Heart left ventricle (tissue), 16 donors: ENCODE data around the gene GOLGA6A. TPM values are rescaled to one million over a fixed set of nuclear protein-coding genes. Genes with fewer than 3 reads are reported as not detected.

Experiments used
- ATAC-seq, 4 donors: fragments of 200-7000 bp; cut with Tn5 transposase; one replicate each; pipeline ENCODE4 v1.9.1; 2020 to 2022; ENCODE audit warnings: moderate library complexity in 4 of 4, mild to moderate bottlenecking in 3 of 4, moderate number of reproducible peaks in 1 of 4
- DNase-seq, 5 donors: peaks; one replicate each; pipeline ENCODE4 v3.0.0-alpha.2; 2020
- H3K27ac ChIP-seq, 12 donors: fragments of 200-600 bp; sonication (generic) in 4 of 12; one replicate each; pipeline versions ENCODE4 v1.5.0 to v1.8.0; 2016 to 2022; ENCODE audit warnings: mild to moderate bottlenecking in 2 of 12
- H3K27me3 ChIP-seq, 9 donors: fragments of 200-600 bp; sonication (generic) in 2 of 9; one replicate each; pipeline versions ENCODE4 v1.5.1 to v1.8.0; 2016 to 2022; ENCODE audit warnings: mild to moderate bottlenecking in 3 of 9
- H3K36me3 ChIP-seq, 9 donors: fragments of 200-600 bp; sonication (generic) in 2 of 9; one replicate each; pipeline versions ENCODE4 v1.5.0 to v1.8.0; 2018 to 2022; ENCODE audit warnings: mild to moderate bottlenecking in 2 of 9
- H3K4me1 ChIP-seq, 12 donors: fragments of 200-600 bp; sonication (generic) in 4 of 12; one replicate each; pipeline versions ENCODE4 v1.5.0 to v1.8.0; 2016 to 2022; ENCODE audit warnings: mild to moderate bottlenecking in 3 of 12
- H3K4me3 ChIP-seq, 12 donors: fragments of 200-600 bp; sonication (generic) in 4 of 12; one replicate each; pipeline versions ENCODE4 v1.5.0 to v1.8.0; 2017 to 2022; ENCODE audit warnings: mild to moderate bottlenecking in 9 of 12, moderate library complexity in 4 of 12
- H3K9me3 ChIP-seq, 12 donors: fragments of 200-600 bp; sonication (generic) in 4 of 12; one replicate each; pipeline versions ENCODE4 v1.5.0 to v1.8.0; 2016 to 2022; ENCODE audit warnings: mild to moderate bottlenecking in 1 of 12
- CTCF ChIP-seq, 12 donors: fragments of 200-600 bp; sonication (generic) in 4 of 12; IDR thresholded peaks; one replicate each; pipeline versions ENCODE4 v1.5.0 to v1.8.0; 2018 to 2022; ENCODE audit warnings: antibody characterized with exemption in 12 of 12, mild to moderate bottlenecking in 5 of 12
- POLR2A ChIP-seq, 2 donors: fragments of 450-650 bp; IDR thresholded peaks; one replicate each; pipeline ENCODE4 v1.6.1; 2017; ENCODE audit warnings: antibody characterized with exemption in 2 of 2, mild to moderate bottlenecking in 2 of 2, moderate library complexity in 2 of 2
- WGBS, 4 donors: extraction: QIAGEN DNeasy Blood & Tissue Kit in 2 of 4; methylation state at CpG; one replicate each; pipeline versions ENCODE4 v1.1.5 to v1.1.7; 2013 to 2018; 5-methylcytosine and 5-hydroxymethylcytosine counted together
- intact Hi-C, 10 donors: fragments of 100-400 bp; cut with DNase I; formaldehyde crosslinking; loops; one replicate each; pipeline versions ENCODE4 v1.11.1 to v1.14.2; 2022
- polyA plus RNA-seq, 2 donors: library from polyadenylated mRNA; stranded (reverse); fragments of 200-250 nt; gene quantifications; one replicate each; pipeline ENCODE4 v1.2.3, GENCODE V29; 2013
- total RNA-seq, 9 donors: library from RNA; depleted of rRNA in 2 of 9; stranded (reverse); fragments of >200 nt in 2 of 9; fragmentation: NEBNext Ultra II Directional in 3 of 9; extraction: Animal tissue kit (Norgen Biotek cat#: 25700) in 3 of 9; gene quantifications; one replicate each; pipeline versions ENCODE4 v1.1.0 to v1.2.4, GENCODE V29; 2016 to 2023
- donor health status: ischemic (EF 13 %, LVEDD 7.1; RV severe dilation, severe dysfunction).
- donor health status: healthy with polysubstance abuse.
- donor health status: DM: no; HTN: yes; CAD: no.
- donor health status: DM: no; HTN: no; CAD: no.
- donor health status: ischemic (EF 25% LVEDD 6.9; RV normal size, moderate dysfunction).
- donor health status: ischemic (EF 25% LVEDD 5.7; RV mildly dilated, moderate dysfunction).
- donor health status: healthy.
- donor health status: DM: yes; HTN: yes; CAD: no.
- donor health status: ischemic (EF 35%, LVEDD 5.7; RV mildly dilated, moderate dysfunction).
- donor health status: nonischemic (EF 11% LVEDD 7.7; RV severe dilation, severe dysfunction).
- donor health status: DM: yes; HTN: yes; CAD: no.
- donor health status: PGD.
- donor health status: ischemic (EF 29% LVEDD 5.4; RV normal size, mild dysfunction).
- donor health status: nonischemic (EF 23%, LVEDD 6.1; RV moderate dilation, normal function).

GOLGA6A gene
- total and polyA plus RNA-seq, 11 donors, result not detected

- ATAC-seq, result peak in 1 of 4 donors; percentile 21
These were observed 43.4 kb downstream of the GOLGA6A start for GRCh38 chr15:74038707-74039655.

GRCh38 chr15:74037171-74038117 lies 44.9 kb downstream of the GOLGA6A start:
- H3K4me1 ChIP-seq, result peaks cover 3 to 63% (median 37%) of the 10 kb centered on the region in 12 donors
- ATAC-seq (no peak), DNase-seq (no peak)
- no peaks in the 10 kb centered on the region for H3K27me3 ChIP-seq
- TF ChIP-seq POLR2A (IDR thresholded peaks at IDR 0.05) (no peak), CTCF (IDR thresholded peaks at IDR 0.05) (peak in 1 of 12 donors; percentile 2)
- peaks cover 0 to 69% (median 48%) of the 10 kb centered on the region in 9 donors for H3K36me3 ChIP-seq
- 83 to 86% (median 84%) methylated on average over 21 of the region's 21 CpGs for WGBS, 4 donors
- no peaks in the 10 kb centered on the region for H3K9me3 ChIP-seq
- H3K4me3 ChIP-seq, result no peak overlapping the region
- H3K27ac ChIP-seq, result peak overlapping the region in 1 of 12 donors; percentile 19
- intact Hi-C loops, result loop anchor here in 6 of 10 donors (1.0 to 10.0 kb wide), 6 partner anchors 35 to 65 kb away; no protein-coding TSS in a partner anchor

More at GRCh38 chr15:74038707-74039655, 43.4 kb downstream of the GOLGA6A start:
- Histone ChIP-seq H3K27ac (peak overlapping the region in 8 of 12 donors; percentile 68 to 86 (median 81)), H3K4me3 (no peak overlapping the region), H3K36me3 (peaks cover 0 to 69% (median 43%) of the 10 kb centered on the region in 9 donors), H3K4me1 (peaks cover 3 to 70% (median 40%) of the 10 kb centered on the region in 12 donors), H3K27me3 (no peaks in the 10 kb centered on the region), H3K9me3 (no peaks in the 10 kb centered on the region)
- intact Hi-C loops, result loop anchor here in 4 of 10 donors (5.0 to 10.0 kb wide), 4 partner anchors 37 to 67 kb away; no protein-coding TSS in a partner anchor
- DNase-seq, result peak in 1 of 5 donors; percentile 36
- no peak for TF ChIP-seq POLR2A (IDR thresholded peaks at IDR 0.05)
- no peak for TF ChIP-seq CTCF (IDR thresholded peaks at IDR 0.05)
- WGBS, 4 donors, result 62 to 74% (median 68%) methylated on average over 9 of the region's 9 CpGs

- Histone ChIP-seq H3K27ac (peak overlapping the region in 1 of 12 donors; percentile 19), H3K4me1 (peaks cover 3 to 58% (median 36%) of the 10 kb centered on the region in 12 donors)
These were observed 45.8 kb downstream of the GOLGA6A start for GRCh38 chr15:74036271-74037170.

More at GRCh38 chr15:74036271-74037170, 45.8 kb downstream of the GOLGA6A start:
- WGBS, 4 donors, result 73 to 75% (median 75%) methylated on average over 21 of the region's 21 CpGs
- DNase-seq (peak in 2 of 5 donors; percentile 61 to 71), ATAC-seq (peak in 2 of 4 donors; percentile 23 to 54)
- Histone ChIP-seq H3K9me3 (no peaks in the 10 kb centered on the region), H3K4me3 (no peak overlapping the region), H3K27me3 (no peaks in the 10 kb centered on the region), H3K36me3 (peaks cover 0 to 69% (median 48%) of the 10 kb centered on the region in 9 donors)
- intact Hi-C loops, result loop anchor here in 6 of 10 donors (1.0 to 10.0 kb wide), 6 partner anchors 34 to 64 kb away; no protein-coding TSS in a partner anchor
- TF ChIP-seq CTCF (IDR thresholded peaks at IDR 0.05), result peak in 11 of 12 donors; percentile 30 to 68 (median 56)
- TF ChIP-seq POLR2A (IDR thresholded peaks at IDR 0.05), result no peak
